ENCODE results near the gene ADORA2B. TPM values are rescaled to one million over a fixed set of nuclear protein-coding genes. Genes with fewer than 3 reads are reported as not detected.

Gene ADORA2B
- total RNA-seq, 1 experiment from 2014 or later: 1.5 TPM

DNA sequence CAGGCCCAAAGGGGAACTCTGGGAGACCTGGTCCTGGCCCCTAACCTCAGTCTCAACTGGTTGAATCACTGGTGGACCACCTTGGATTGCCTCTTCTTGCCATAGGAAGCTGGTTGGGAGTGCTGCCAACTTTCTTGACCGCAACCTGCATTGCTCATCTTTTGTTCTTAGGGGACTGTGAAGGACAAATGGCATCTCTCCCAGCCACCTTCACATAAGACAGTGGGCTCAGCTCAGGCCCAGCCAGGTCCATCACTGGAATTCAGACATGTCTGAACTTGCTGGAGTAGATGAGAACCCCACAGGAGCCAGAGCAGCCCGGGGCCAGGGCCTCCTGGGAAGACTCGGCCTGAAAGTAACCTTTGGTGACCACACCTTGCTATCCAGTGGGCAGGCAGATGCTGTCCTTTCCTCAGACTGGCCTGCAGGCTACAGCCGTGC lies 18.8 kb downstream of the ADORA2B start:
- Histone ChIP-seq H3K36me3 (ENCODE audit: control insufficient read depth, insufficient read depth, low read length) (no peaks in the 10 kb centered on the region), H3K9me3 (no peaks in the 10 kb centered on the region), H3K27me3 (replicated peaks; ENCODE audit: control insufficient read depth, insufficient read depth, low read length) (no peaks in the 10 kb centered on the region), H3K4me1 (peaks cover 9% of the 10 kb centered on the region), H3K4me3 (ENCODE audit: low read depth, low read length) (no peak overlapping the region)
- Mint-ChIP-seq H3K4me3 (ENCODE audit: unreplicated experiment) (no peak overlapping the region), H3K27me3 (ENCODE audit: insufficient read depth, unreplicated experiment) (no peaks in the 10 kb centered on the region), H3K27ac (ENCODE audit: unreplicated experiment) (no peak overlapping the region), H3K36me3 (ENCODE audit: insufficient read depth, unreplicated experiment) (no peaks in the 10 kb centered on the region), H3K9me3 (ENCODE audit: unreplicated experiment) (no peaks in the 10 kb centered on the region), H3K4me1 (ENCODE audit: low read depth, unreplicated experiment) (peaks cover 10% of the 10 kb centered on the region)
- peak in 1 of 2 experiments; percentile 41 for DNase-seq
- intact Hi-C loops (cut with micrococcal nuclease; ENCODE audit: unreplicated experiment): no loop called here
- ChIA-PET CTCF (no interaction called here), POLR2A (no interaction called here)
- no peak for TF ChIP-seq CTCF (IDR thresholded peaks at IDR 0.05; ENCODE audit: insufficient read depth in 1 of 2, low read depth in 1 of 2, low read length in 1 of 2, severe bottlenecking in 1 of 2, unreplicated experiment in 1 of 2)
- BruUV-seq (replicated peaks): no TSS peak

DNA sequence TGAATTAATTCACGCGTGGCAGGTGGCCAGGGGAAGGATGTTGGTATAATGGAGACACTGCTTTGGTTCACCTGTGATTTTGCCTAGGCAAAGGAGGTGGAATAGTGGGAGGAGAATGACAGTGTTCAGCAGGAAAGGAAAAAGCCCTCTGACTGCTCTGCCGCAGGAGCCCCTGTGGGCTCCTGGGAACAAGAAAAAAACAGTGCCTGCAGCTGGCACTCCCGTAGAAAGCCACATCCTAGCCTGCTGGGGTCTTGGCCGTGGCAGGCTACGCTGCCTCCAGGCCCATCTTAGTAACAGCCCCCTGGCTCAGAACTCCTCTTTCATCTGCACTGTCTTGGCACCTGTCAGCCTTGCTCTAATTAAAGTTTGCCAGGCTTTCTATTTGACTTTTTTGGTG lies 20.6 kb downstream of the ADORA2B start:
- H3K4me1 ChIP-seq: peaks cover 9% of the 10 kb centered on the region
- Mint-ChIP-seq H3K9me3 (ENCODE audit: unreplicated experiment) (no peaks in the 10 kb centered on the region), H3K27me3 (ENCODE audit: insufficient read depth, unreplicated experiment) (no peaks in the 10 kb centered on the region), H3K4me3 (ENCODE audit: unreplicated experiment) (no peak overlapping the region), H3K4me1 (ENCODE audit: low read depth, unreplicated experiment) (peaks cover 6% of the 10 kb centered on the region), H3K27ac (ENCODE audit: unreplicated experiment) (no peak overlapping the region), H3K36me3 (ENCODE audit: insufficient read depth, unreplicated experiment) (no peaks in the 10 kb centered on the region)
- ChIA-PET POLR2A (no interaction called here), CTCF (no interaction called here)
- H3K36me3 ChIP-seq (ENCODE audit: control insufficient read depth, insufficient read depth, low read length): no peaks in the 10 kb centered on the region
- no peak for TF ChIP-seq CTCF (IDR thresholded peaks at IDR 0.05; ENCODE audit: insufficient read depth in 1 of 2, low read depth in 1 of 2, low read length in 1 of 2, severe bottlenecking in 1 of 2, unreplicated experiment in 1 of 2)
- H3K9me3 ChIP-seq: no peaks in the 10 kb centered on the region
- no peak for DNase-seq
- no TSS peak for BruUV-seq (replicated peaks)
- H3K27me3 ChIP-seq (replicated peaks; ENCODE audit: control insufficient read depth, insufficient read depth, low read length): no peaks in the 10 kb centered on the region
- no peak overlapping the region for H3K4me3 ChIP-seq (ENCODE audit: low read depth, low read length)
- intact Hi-C loops (cut with micrococcal nuclease; ENCODE audit: unreplicated experiment): no loop called here

- intact Hi-C loops (cut with micrococcal nuclease; ENCODE audit: unreplicated experiment): no loop called here
Measured at GRCh38 chr17:15966183-15966878, 21.4 kb downstream of the ADORA2B start.

More at GRCh38 chr17:15966183-15966878, 21.4 kb downstream of the ADORA2B start:
- Mint-ChIP-seq H3K4me3 (ENCODE audit: unreplicated experiment) (no peak overlapping the region), H3K27ac (ENCODE audit: unreplicated experiment) (no peak overlapping the region), H3K4me1 (ENCODE audit: low read depth, unreplicated experiment) (peaks cover 6% of the 10 kb centered on the region), H3K27me3 (ENCODE audit: insufficient read depth, unreplicated experiment) (no peaks in the 10 kb centered on the region), H3K9me3 (ENCODE audit: unreplicated experiment) (no peaks in the 10 kb centered on the region), H3K36me3 (ENCODE audit: insufficient read depth, unreplicated experiment) (no peaks in the 10 kb centered on the region)
- H3K36me3 ChIP-seq (ENCODE audit: control insufficient read depth, insufficient read depth, low read length): no peaks in the 10 kb centered on the region
- ChIA-PET CTCF (no interaction called here), POLR2A (interaction anchor here (0.8 kb wide), 1 partner anchor 21 kb away, joined by 4 read pairs; no protein-coding TSS in a partner anchor)
- DNase-seq: peak; percentile 59 to 67
- BruUV-seq (replicated peaks): no TSS peak
- no peak overlapping the region for H3K4me3 ChIP-seq (ENCODE audit: low read depth, low read length)
- H3K27me3 ChIP-seq (replicated peaks; ENCODE audit: control insufficient read depth, insufficient read depth, low read length): no peaks in the 10 kb centered on the region
- no peak for TF ChIP-seq CTCF (IDR thresholded peaks at IDR 0.05; ENCODE audit: insufficient read depth in 1 of 2, low read depth in 1 of 2, low read length in 1 of 2, severe bottlenecking in 1 of 2, unreplicated experiment in 1 of 2)
- no peaks in the 10 kb centered on the region for H3K9me3 ChIP-seq
- H3K4me1 ChIP-seq: peaks cover 9% of the 10 kb centered on the region
